Measurements from ENCODE around the gene CYP24A1. TPM values are rescaled to one million over a fixed set of nuclear protein-coding genes. Genes with fewer than 3 reads are reported as not detected.
"Not testable (repeated sequence)": the region's sequence is repeated elsewhere in the genome, so short reads cannot be mapped to it uniquely, and the experiment has no call there.

Gene CYP24A1
- total RNA-seq, 1 donor from 2014 or later: 6.6 TPM

GRCh38 chr20:54134445-54135220, 39.2 kb downstream of the CYP24A1 start:
- peak; percentile 75 for DNase-seq (ENCODE audit: low read depth)

GRCh38 chr20:54133434-54134427, 40.1 kb downstream of the CYP24A1 start:
- DNase-seq (ENCODE audit: low read depth): peak; percentile 98

- DNase-seq (ENCODE audit: low read depth): peak; percentile 99
Measured at GRCh38 chr20:54132612-54133433, 41.0 kb downstream of the CYP24A1 start.

- no peak for DNase-seq (ENCODE audit: low read depth)
Measured at GRCh38 chr20:54131675-54132611, 41.8 kb downstream of the CYP24A1 start.

- not testable (repeated sequence) for DNase-seq (ENCODE audit: low read depth)
Measured at GRCh38 chr20:54131125-54131524, 42.7 kb downstream of the CYP24A1 start.

- DNase-seq (ENCODE audit: low read depth): no peak
Measured at GRCh38 chr20:54129350-54129749, 44.4 kb downstream of the CYP24A1 start.

GRCh38 chr20:54127855-54128574, 45.8 kb downstream of the CYP24A1 start:
- no peak for DNase-seq (ENCODE audit: low read depth)

- no peak for DNase-seq (ENCODE audit: low read depth)
Measured at GRCh38 chr20:54126806-54127655, 46.8 kb downstream of the CYP24A1 start.

- not testable (repeated sequence) for DNase-seq (ENCODE audit: low read depth)
Measured at GRCh38 chr20:54126328-54126727, 47.5 kb downstream of the CYP24A1 start.

- DNase-seq (ENCODE audit: low read depth): peak; percentile 100
Measured at GRCh38 chr20:54123587-54124180, 50.1 kb downstream of the CYP24A1 start.

- DNase-seq (ENCODE audit: low read depth): no peak
Measured at GRCh38 chr20:54122681-54123586, 50.9 kb downstream of the CYP24A1 start.

GRCh38 chr20:54122189-54122588, 51.6 kb downstream of the CYP24A1 start:
- DNase-seq (ENCODE audit: low read depth): peak; percentile 100

- DNase-seq (ENCODE audit: low read depth): no peak
Measured at GRCh38 chr20:54119744-54120143, 54.0 kb downstream of the CYP24A1 start.

GRCh38 chr20:54118220-54119001, 55.4 kb downstream of the CYP24A1 start:
- peak; percentile 52 for DNase-seq (ENCODE audit: low read depth)

GRCh38 chr20:54116550-54117235, 57.1 kb downstream of the CYP24A1 start:
- no peak for DNase-seq (ENCODE audit: low read depth)
